Prostate gland (tissue), 2 donors: ENCODE data around the gene RSBN1L. TPM values are rescaled to one million over a fixed set of nuclear protein-coding genes. Genes with fewer than 3 reads are reported as not detected.

Experiments
- DNase-seq: peaks from one replicate; pipeline ENCODE4 v3.0.0-alpha.2; 2019; ENCODE audit warnings: low spot score
- H3K27ac ChIP-seq, 2 donors: fragments of 200-600 bp; sonication (generic); 2 replicates each; pipeline ENCODE4 v1.5.1; 2017 to 2019
- H3K27me3 ChIP-seq: fragments of 200-600 bp; sonication (generic); replicated peaks from 2 replicates; pipeline ENCODE4 v1.5.1; 2019; ENCODE audit not compliant: insufficient read depth
- H3K36me3 ChIP-seq, 2 donors: fragments of 200-600 bp; sonication (generic); 1 replicate in 1 of 2; 2 replicates in 1 of 2; pipeline versions ENCODE4 v1.5.1 to v1.8.1; 2017 to 2019
- H3K4me1 ChIP-seq: fragments of 200-600 bp; sonication (generic); replicated peaks from 2 replicates; pipeline ENCODE4 v1.5.1; 2019
- H3K4me3 ChIP-seq, 2 donors: fragments of 200-600 bp; sonication (generic); 2 replicates each; pipeline ENCODE4 v1.5.1; 2017 to 2019
- H3K9me3 ChIP-seq: fragments of 200-600 bp; sonication (generic); 2 replicates; pipeline ENCODE4 v1.5.1; 2017
- POLR2A ChIP-seq: fragments of 450-650 bp; IDR thresholded peaks from one replicate; pipeline ENCODE4 v1.6.1; 2016; ENCODE audit warnings: antibody characterized with exemption, mild to moderate bottlenecking
- POLR2AphosphoS5 ChIP-seq: sonication (generic); formaldehyde crosslinking; IDR thresholded peaks from one replicate; pipeline ENCODE4 v1.6.1; 2017; ENCODE audit warnings: antibody characterized with exemption
- WGBS: methylation state at CpG from one replicate; pipeline ENCODE4 v1.1.5; 2018; 5-methylcytosine and 5-hydroxymethylcytosine counted together
- intact Hi-C: fragments of 100-400 bp; cut with DNase I; formaldehyde crosslinking; loops from one replicate; pipeline ENCODE4 v1.14.2; 2022
- total RNA-seq, 2 donors: library from RNA; depleted of rRNA; stranded (reverse); fragments of >200 nt; gene quantifications; one replicate each; pipeline ENCODE4 v1.1.0, GENCODE V29; 2016
- TF ChIP-seq, protein P1 (sequence below), 4 experiments: fragments of 200-600 bp in 2 of 4; fragments of 450-650 bp in 2 of 4; sonication (generic) in 2 of 4; IDR thresholded peaks; 1 replicate in 3 of 4; 2 replicates in 1 of 4; pipeline ENCODE4 v1.5.1; 2016 to 2019; ENCODE audit warnings: antibody characterized with exemption in 4 of 4, mild to moderate bottlenecking in 2 of 4, moderate library complexity in 2 of 4

Gene RSBN1L
- total RNA-seq, 2 donors from 2014 or later, result 19.4 to 20.7 TPM

DNA sequence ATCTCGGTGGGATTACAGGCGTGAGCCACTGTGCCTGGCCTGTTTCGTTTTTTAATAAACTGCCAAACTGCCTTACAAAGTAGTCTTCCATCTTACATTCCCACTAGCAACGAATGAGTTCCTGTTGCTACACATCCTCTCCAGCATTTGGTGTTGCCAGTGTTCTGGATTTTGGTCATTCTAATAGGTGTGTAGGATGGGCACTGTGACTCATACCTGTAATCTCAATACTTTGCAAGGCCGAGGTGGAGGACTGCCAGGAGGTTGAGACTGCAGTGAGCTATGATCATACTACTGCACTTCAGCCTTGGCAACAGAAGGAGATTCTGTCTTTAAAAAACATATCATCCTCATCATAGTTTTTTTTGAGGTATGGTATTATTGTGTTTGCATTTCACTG, 21.4 kb upstream of the RSBN1L start:
- Histone ChIP-seq H3K36me3 (no peaks in the 10 kb centered on the region), H3K9me3 (no peaks in the 10 kb centered on the region), H3K27ac (no peak overlapping the region), H3K4me1 (peaks cover 4% of the 10 kb centered on the region), H3K4me3 (no peak overlapping the region), H3K27me3 (no peaks in the 10 kb centered on the region)
- DNase-seq, result no peak
- WGBS, result 79% methylated on average over 5 of the region's 5 CpGs
- intact Hi-C loops, result no loop called here
- TF ChIP-seq POLR2A (no peak), POLR2AphosphoS5 (no peak)
- TF ChIP-seq, protein P1, sequence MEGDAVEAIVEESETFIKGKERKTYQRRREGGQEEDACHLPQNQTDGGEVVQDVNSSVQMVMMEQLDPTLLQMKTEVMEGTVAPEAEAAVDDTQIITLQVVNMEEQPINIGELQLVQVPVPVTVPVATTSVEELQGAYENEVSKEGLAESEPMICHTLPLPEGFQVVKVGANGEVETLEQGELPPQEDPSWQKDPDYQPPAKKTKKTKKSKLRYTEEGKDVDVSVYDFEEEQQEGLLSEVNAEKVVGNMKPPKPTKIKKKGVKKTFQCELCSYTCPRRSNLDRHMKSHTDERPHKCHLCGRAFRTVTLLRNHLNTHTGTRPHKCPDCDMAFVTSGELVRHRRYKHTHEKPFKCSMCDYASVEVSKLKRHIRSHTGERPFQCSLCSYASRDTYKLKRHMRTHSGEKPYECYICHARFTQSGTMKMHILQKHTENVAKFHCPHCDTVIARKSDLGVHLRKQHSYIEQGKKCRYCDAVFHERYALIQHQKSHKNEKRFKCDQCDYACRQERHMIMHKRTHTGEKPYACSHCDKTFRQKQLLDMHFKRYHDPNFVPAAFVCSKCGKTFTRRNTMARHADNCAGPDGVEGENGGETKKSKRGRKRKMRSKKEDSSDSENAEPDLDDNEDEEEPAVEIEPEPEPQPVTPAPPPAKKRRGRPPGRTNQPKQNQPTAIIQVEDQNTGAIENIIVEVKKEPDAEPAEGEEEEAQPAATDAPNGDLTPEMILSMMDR (IDR thresholded peaks at IDR 0.05), result no peak

DNA sequence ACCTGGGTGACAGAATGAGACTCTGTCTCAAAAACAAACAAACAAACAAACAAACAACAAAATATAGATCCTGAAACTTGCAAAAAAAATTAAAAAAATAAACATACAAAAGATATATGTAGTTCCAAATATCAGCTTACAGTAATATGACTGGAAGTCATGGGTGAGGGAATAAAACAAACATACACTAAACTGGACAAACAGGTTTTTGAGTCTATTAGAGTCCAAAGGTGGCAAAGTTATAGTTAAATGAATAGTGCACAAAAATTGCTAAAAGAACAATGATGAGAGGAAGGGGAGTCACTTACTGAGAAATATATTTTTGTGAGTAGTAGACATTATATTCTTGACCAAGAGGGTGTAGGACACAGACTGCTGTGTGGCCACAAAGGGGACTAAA, 16.7 kb upstream of the RSBN1L start:
- intact Hi-C loops, result no loop called here
- no peak overlapping the region for H3K4me3 ChIP-seq
- no peak for DNase-seq
- no peaks in the 10 kb centered on the region for H3K36me3 ChIP-seq
- TF ChIP-seq POLR2AphosphoS5, result peak; percentile 69
- TF ChIP-seq, protein P1 (IDR thresholded peaks at IDR 0.05), result no peak
- peaks cover 4% of the 10 kb centered on the region for H3K4me1 ChIP-seq
- H3K9me3 ChIP-seq, result no peaks in the 10 kb centered on the region
- no peaks in the 10 kb centered on the region for H3K27me3 ChIP-seq
- peak overlapping the region in 1 of 2 donors; percentile 22 for H3K27ac ChIP-seq

GRCh38 chr7:77680266-77680665, 16.0 kb upstream of the RSBN1L start:
- intact Hi-C loops, result no loop called here

DNA sequence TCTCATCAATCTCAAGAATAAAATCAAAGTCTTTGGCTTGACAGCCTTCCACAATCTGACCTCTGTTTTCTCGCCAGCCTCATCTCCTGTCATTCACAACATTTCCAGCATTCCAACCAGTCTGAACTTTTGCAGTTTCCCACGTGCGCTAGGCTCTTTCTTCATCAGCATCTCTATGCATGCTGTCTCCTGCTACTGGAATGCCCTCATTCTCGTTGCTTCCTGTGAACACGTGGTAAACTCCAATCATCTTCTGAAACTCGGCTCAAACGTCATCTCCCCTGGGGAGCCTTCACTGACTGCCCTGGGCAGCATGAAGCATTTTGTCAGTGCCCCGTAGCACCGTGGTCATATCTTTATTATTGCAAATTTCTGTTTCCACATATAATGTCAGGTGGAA, 12.2 kb upstream of the RSBN1L start:
- DNase-seq, result peak; percentile 22
- Histone ChIP-seq H3K27me3 (no peaks in the 10 kb centered on the region), H3K4me3 (no peak overlapping the region), H3K36me3 (no peaks in the 10 kb centered on the region), H3K27ac (no peak overlapping the region), H3K9me3 (no peaks in the 10 kb centered on the region), H3K4me1 (peaks cover 4% of the 10 kb centered on the region)
- no peak for TF ChIP-seq POLR2A
- TF ChIP-seq POLR2AphosphoS5, result peak; percentile 21
- TF ChIP-seq, protein P1 (IDR thresholded peaks at IDR 0.05), result no peak
- intact Hi-C loops, result no loop called here
- 59% methylated on average over 9 of the region's 9 CpGs for WGBS

More at GRCh38 chr7:77680266-77680665, 16.0 kb upstream of the RSBN1L start:
- Histone ChIP-seq H3K27me3 (no peaks in the 10 kb centered on the region), H3K36me3 (no peaks in the 10 kb centered on the region), H3K27ac (no peak overlapping the region), H3K4me3 (no peak overlapping the region), H3K9me3 (no peaks in the 10 kb centered on the region), H3K4me1 (peaks cover 4% of the 10 kb centered on the region)
- DNase-seq, result no peak
- WGBS, result 94% methylated on average over 7 of the region's 7 CpGs
- TF ChIP-seq, protein P1 (IDR thresholded peaks at IDR 0.05), result no peak
- no peak for TF ChIP-seq POLR2A
- no peak for TF ChIP-seq POLR2AphosphoS5

- Histone ChIP-seq H3K4me3 (no peak overlapping the region), H3K27ac (peak overlapping the region; percentile 52 to 61), H3K4me1 (no peaks in the 10 kb centered on the region), H3K9me3 (no peaks in the 10 kb centered on the region), H3K36me3 (no peaks in the 10 kb centered on the region), H3K27me3 (no peaks in the 10 kb centered on the region)
- DNase-seq, result peak; percentile 86
- TF ChIP-seq, protein P1 (IDR thresholded peaks at IDR 0.05), result peak in 2 of 4 experiments; percentile 35 to 40
- TF ChIP-seq POLR2A (peak; percentile 31), POLR2AphosphoS5 (peak; percentile 99)
- intact Hi-C loops, result no loop called here
- 17% methylated on average over 5 of the region's 5 CpGs for WGBS
Measured at GRCh38 chr7:77685233-77685632, 11.0 kb upstream of the RSBN1L start.
